GM12891 (cell line): ENCODE results near the gene EFCAB13.

ENCODE experiments used
- POLR2A ChIP-seq: IDR thresholded peaks from 2 replicates; pipeline ENCODE4 v1.6.1; 2011; ENCODE audit warnings: low read depth, low read length, control low read depth
- POLR2AphosphoS5 ChIP-seq: IDR thresholded peaks from 2 replicates; pipeline ENCODE4 v1.6.1; 2011; ENCODE audit warnings: low read depth, low read length, control low read depth

GRCh38 chr17:47292206-47292605 lies 31.5 kb upstream of the EFCAB13 start:
- TF ChIP-seq POLR2A (no peak), POLR2AphosphoS5 (no peak)
